Measurements from ENCODE around the gene HEBP2. TPM values are rescaled to one million over a fixed set of nuclear protein-coding genes. Genes with fewer than 3 reads are reported as not detected.

Gene HEBP2
- total and polyA plus RNA-seq, 2 of the 13 experiments (the other 11 are each of a cell fraction or from before 2014, with no cell fraction given): 16.0 to 72.8 TPM

- no peak for TF ChIP-seq PAWR (CRISPR knock-in tag; IDR thresholded peaks at IDR 0.05; ENCODE audit: borderline replicate concordance)
- no peak for TF ChIP-seq ZBTB20 (CRISPR knock-in tag; IDR thresholded peaks at IDR 0.05; ENCODE audit: borderline replicate concordance, low read depth)
- no peak for TF ChIP-seq FUBP1 (CRISPR knock-in tag; IDR thresholded peaks at IDR 0.05; ENCODE audit: borderline replicate concordance)
- TF ChIP-seq ELF1 (CRISPR knock-in tag; IDR thresholded peaks at IDR 0.05): no peak
Measured at GRCh38 chr6:138464085-138464484, 60.1 kb downstream of the HEBP2 start (continued).

- H3K4me2 ChIP-seq (ENCODE audit: low read depth, low read length): no peak overlapping the region
- H3K27me3 ChIP-seq (ENCODE audit: control insufficient read depth in 1 of 2, insufficient read depth in 2 of 2, low read length in 2 of 2): no peaks in the 10 kb centered on the region
- intact Hi-C loops (cut with micrococcal nuclease; ENCODE audit: unreplicated experiment): loop anchor here (1.0 kb wide), 1 partner anchor 13 kb away; no protein-coding TSS in a partner anchor
- ChIA-PET POLR2A (no interaction called here), CTCF (ENCODE audit: low intra/inter-chr PET ratio, low total read pairs) (no interaction called here)
- no peak overlapping the region for H2AFZ ChIP-seq (ENCODE audit: low read length)
- H3K36me3 ChIP-seq (replicated peaks in 1 of 2; ENCODE audit: control insufficient read depth in 1 of 2, insufficient read depth in 2 of 2, low read length in 2 of 2): peaks cover 25 to 72% of the 10 kb centered on the region in 2 experiments
- peaks cover 16% of the 10 kb centered on the region for H3K4me1 ChIP-seq (ENCODE audit: insufficient read depth, low read length)
- in situ Hi-C loops (cut with HindIII; ENCODE audit: extremely low pct_ligation_motif_present, low pct_unique_long_range_greater_than_20kb): no loop called here
- DNase-seq (ENCODE audit: low spot score) (peak; percentile 61), ATAC-seq (peak; percentile 18; the same call in 1 of the 3 replicates), FAIRE-seq (no peak)
- no peak overlapping the region for H3K27ac ChIP-seq (ENCODE audit: extremely low read length, insufficient read depth, low read length)
- BruUV-seq (replicated peaks): no TSS peak
- H3K9me3 ChIP-seq (ENCODE audit: low read length): no peaks in the 10 kb centered on the region
- 75% methylated on average over 1 of the region's 1 CpG for WGBS (ENCODE audit: low lambda C conversion rate)
- H3K4me3 ChIP-seq (replicated peaks in 1 of 3; ENCODE audit: insufficient read depth in 1 of 3, low read depth in 2 of 3, low read length in 3 of 3): no peak overlapping the region
- H4K20me1 ChIP-seq (ENCODE audit: insufficient read depth, low read length): no peaks in the 10 kb centered on the region; the same call in 1 of the 2 replicates
- no peaks in the 10 kb centered on the region for H3K79me2 ChIP-seq (ENCODE audit: insufficient read depth, low read length)
- no peak overlapping the region for H3K9ac ChIP-seq (ENCODE audit: insufficient read depth, low read depth, low read length)
- TF ChIP-seq KAT2B (IDR thresholded peaks at IDR 0.05; ENCODE audit: borderline replicate concordance, low read depth, low read length) (no peak), FOSL2 (CRISPR knock-in tag; IDR thresholded peaks at IDR 0.05) (0 out of 2 replicates have a peak, but pooled peaks have one; percentile 32), CC2D1A (CRISPR knock-in tag; IDR thresholded peaks at IDR 0.05) (no peak), ZNF337 (CRISPR knock-in tag; IDR thresholded peaks at IDR 0.05; ENCODE audit: borderline replicate concordance, low read depth) (no peak), RBM22 (optimal IDR thresholded peaks at IDR 0.05; ENCODE audit: low read length) (peak; percentile 69), ZNF777 (CRISPR knock-in tag; IDR thresholded peaks at IDR 0.05) (no peak), SCMH1 (CRISPR knock-in tag; IDR thresholded peaks at IDR 0.05; ENCODE audit: borderline replicate concordance) (no peak), ZNF484 (CRISPR knock-in tag; IDR thresholded peaks at IDR 0.05; ENCODE audit: borderline replicate concordance, low read depth) (no peak), NCOR1 (IDR thresholded peaks at IDR 0.05; ENCODE audit: borderline replicate concordance, low read length) (no peak), ZNF7 (CRISPR knock-in tag; IDR thresholded peaks at IDR 0.05) (peak; percentile 77), ZNF670 (CRISPR knock-in tag; IDR thresholded peaks at IDR 0.05; ENCODE audit: borderline replicate concordance) (no peak), ASH2L (IDR thresholded peaks at IDR 0.05; ENCODE audit: insufficient read length, low read depth, low read length) (no peak), STAG1 (CRISPR knock-in tag; IDR thresholded peaks at IDR 0.05) (no peak)
Measured at GRCh38 chr6:138465007-138465645, 61.1 kb downstream of the HEBP2 start.
